Skin epidermis (tissue), 12 donors: ENCODE measurements around the gene HAPLN3.

Experiments
- H3K27ac ChIP-seq, 21 experiments: fragments of 200-600 bp; sonication (generic) in 11 of 21; one replicate each; pipeline ENCODE4 v1.5.0; 2020; ENCODE audit warnings: mild to moderate bottlenecking in 3 of 21, inconsistent platforms in 2 of 21, moderate library complexity in 2 of 21
- H3K4me3 ChIP-seq, 7 experiments: fragments of 200-600 bp; sonication (generic) in 2 of 7; one replicate each; pipeline ENCODE4 v1.5.0; 2020; ENCODE audit warnings: inconsistent platforms in 2 of 7, mild to moderate bottlenecking in 2 of 7, moderate library complexity in 1 of 7

HAPLN3 gene

DNA sequence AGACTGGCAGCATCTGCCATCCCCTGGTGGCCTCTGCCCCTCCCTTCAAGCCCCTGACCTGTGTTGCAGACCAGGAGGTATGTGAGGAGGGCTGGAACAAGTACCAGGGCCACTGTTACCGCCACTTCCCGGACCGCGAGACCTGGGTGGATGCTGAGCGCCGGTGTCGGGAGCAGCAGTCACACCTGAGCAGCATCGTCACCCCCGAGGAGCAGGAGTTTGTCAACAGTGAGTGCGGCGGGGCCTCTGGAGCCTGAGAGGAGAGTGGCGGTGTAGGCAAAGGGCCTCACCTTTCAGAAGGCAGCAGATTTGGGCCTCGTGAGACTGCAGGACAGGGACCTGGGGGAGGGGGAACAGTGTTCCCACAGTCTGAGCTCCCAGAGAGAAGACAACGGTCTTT, 24.0 kb downstream of the HAPLN3 start:
- H3K4me3 ChIP-seq = no peak overlapping the region
- no peak overlapping the region for H3K27ac ChIP-seq

DNA sequence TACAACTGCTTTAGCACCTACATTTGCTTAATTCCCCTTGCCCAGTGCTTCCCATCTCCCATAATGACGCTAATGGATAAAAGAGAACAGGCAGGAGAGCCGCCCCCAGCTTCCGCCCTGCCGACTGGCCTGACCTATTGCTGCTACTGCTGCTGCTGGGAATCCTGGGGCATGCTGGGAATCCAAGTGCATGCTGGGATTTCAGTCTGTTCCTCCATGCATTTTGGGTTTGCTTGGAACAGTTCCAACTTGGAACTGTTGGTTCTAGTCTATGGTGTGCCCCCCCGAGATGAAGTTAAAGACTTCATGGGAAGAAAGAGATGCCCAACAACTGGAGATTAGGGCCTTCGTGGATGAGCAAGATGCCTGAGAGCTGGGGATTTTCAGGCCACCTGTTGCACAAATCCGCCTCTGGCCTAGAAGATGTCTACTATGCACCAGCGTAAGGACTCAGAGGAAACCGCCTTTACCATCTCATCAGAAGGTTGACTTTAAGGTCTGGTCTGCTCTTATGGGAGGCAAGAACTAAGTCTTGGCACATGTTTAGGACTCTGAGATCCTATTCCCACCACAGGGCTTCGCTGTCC, 29.0 kb downstream of the HAPLN3 start:
- H3K4me3 ChIP-seq = no peak overlapping the region

DNA sequence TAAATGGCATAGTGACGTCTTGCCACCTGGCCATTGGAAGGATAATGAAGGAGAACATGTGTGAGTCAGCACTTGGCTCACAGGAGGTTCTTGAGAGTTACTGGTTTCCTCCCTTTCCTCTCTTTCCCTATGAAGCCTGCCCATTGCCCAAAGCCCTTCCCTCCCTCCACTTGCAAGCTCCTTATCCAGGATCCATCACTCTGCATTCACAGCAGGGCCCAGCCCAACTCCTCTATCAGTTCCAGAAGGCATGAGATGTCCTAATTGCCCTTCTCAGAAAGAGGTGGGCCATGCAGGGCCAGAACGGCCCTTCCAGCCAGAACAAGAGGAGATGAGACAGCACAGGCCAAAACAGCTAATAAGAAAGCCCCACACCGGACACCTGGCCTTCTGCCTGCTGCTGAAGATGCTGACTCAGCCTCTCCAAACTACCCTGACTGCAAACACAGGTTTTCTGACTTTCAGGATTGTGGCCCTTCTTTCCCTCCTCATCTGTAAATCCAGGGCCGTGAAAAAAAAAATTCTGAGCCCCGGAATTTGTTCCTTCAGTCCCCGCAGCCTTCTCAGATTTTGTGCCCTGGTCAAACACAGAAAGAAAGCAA, 29.7 kb downstream of the HAPLN3 start:
- Histone ChIP-seq H3K4me3 (no peak overlapping the region), H3K27ac (no peak overlapping the region)

More for the DNA sequence above, 29.0 kb downstream of the HAPLN3 start:
- H3K27ac ChIP-seq = no peak overlapping the region

DNA sequence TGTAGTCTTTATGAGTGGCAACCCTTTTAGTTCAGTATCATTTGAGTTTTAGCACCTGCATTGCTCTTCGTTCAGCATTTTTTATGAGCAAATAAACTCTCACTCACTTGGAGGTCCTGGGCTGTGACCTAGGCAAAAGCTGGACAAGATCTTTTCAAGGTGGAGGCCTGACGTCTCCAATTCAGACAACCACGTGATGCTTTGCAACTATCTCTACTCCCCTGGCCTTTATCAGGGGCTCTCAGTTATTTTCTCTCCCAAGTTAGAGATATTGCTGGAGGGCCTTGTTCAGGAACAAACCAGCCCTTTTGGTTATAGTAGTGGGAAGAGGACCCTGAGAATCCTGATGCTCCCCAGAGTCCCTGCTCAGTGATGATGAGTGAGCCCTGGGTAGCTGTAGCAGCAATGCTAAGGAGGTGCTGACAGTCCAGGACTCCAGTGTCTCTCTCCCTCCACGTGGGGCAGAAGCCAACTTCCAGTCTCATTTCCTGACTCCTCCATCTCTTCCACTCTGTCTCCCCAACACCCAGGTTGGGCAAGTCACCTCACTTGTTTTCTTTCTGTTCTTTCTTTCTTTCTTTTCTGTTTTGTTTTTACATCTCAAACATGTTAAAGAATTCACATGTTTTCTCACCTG, 30.4 kb downstream of the HAPLN3 start:
- Histone ChIP-seq H3K4me3 (no peak overlapping the region), H3K27ac (no peak overlapping the region)

DNA sequence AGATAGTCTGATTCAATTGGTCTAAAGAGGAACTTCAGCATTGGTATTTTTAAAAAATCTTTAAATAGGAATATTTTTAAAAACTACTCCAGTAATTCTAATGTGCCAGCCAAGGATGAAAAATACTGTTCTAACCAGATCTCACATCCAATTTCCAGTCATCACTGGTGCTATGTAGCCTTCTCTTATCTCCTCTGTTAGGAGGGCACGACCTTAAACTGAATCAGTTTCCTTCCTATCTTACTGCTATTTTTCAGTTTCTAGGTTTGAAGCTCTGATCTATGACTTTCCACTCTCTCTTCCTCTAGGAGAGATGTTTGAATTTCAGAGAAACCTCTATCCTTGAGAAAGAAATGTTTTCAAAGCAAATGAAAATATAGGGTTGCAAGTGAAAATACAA, 31.9 kb downstream of the HAPLN3 start:
- H3K4me3 ChIP-seq = no peak overlapping the region
- no peak overlapping the region for H3K27ac ChIP-seq

DNA sequence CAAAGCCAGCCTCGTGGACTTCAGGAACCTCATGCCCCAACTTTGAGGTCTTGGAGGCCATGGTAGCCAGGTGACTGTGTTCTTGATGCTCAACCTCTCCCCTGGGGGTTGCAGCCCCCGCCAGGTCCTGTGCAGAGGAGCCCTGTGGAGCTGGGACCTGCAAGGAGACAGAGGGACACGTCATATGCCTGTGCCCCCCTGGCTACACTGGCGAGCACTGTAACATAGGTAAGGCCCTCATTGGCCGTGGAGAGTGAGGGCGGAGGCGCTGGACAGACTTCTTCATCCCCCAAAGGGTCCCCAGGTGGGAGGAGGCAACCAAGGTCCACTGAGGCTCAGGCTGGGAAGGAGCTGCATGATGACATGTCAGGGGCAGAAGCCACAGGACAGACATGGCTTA, 35.1 kb downstream of the HAPLN3 start:
- Histone ChIP-seq H3K4me3 (no peak overlapping the region), H3K27ac (no peak overlapping the region)

DNA sequence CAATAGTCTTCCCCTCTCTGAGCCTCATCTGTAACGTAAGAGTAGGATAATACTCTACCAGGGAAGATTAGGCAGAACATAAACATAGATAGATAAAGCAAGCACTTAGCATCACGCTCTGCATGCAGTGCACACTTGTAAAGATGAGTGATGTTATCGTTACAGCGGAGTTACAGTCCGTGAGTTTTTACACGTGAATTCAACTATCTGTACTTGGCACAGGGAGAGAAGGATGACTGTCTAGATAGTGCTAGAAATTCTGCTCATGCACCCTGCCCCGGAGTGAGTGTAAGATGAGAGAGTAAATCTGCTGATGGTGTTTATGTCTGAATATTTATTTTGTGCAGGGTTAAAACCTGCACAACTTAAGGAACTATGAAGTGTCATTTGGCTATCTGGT, 35.8 kb downstream of the HAPLN3 start:
- no peak overlapping the region for H3K4me3 ChIP-seq
- no peak overlapping the region for H3K27ac ChIP-seq

DNA sequence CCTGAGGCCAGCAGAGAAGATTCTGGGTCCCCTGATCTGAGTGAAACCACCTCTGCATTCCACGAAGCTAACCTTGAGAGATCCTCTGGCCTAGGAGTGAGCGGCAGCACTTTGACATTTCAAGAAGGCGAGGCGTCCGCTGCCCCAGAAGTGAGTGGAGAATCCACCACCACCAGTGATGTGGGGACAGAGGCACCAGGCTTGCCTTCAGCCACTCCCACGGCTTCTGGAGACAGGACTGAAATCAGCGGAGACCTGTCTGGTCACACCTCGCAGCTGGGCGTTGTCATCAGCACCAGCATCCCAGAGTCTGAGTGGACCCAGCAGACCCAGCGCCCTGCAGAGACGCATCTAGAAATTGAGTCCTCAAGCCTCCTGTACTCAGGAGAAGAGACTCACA, 36.4 kb downstream of the HAPLN3 start:
- Histone ChIP-seq H3K27ac (no peak overlapping the region), H3K4me3 (no peak overlapping the region)

DNA sequence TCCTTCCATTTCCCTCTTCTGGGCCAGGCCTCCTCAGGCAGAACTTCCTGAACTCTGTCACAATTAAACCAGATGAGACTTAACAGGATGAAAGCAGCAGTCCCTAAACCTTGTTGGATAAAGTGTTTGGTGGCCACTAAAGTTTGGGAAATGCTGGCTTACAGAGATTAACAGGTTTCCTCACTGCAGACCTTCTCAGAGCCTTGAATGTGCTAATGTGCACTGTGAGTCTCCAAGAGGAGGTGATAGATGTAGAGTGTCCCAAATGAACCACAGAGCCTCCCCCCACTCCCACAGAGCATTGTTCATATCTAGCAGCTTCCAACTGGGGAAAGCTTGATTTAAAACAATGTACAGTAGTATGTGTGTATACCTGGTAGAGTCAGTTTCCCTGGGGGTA, 42.9 kb downstream of the HAPLN3 start:
- H3K4me3 ChIP-seq = no peak overlapping the region

DNA sequence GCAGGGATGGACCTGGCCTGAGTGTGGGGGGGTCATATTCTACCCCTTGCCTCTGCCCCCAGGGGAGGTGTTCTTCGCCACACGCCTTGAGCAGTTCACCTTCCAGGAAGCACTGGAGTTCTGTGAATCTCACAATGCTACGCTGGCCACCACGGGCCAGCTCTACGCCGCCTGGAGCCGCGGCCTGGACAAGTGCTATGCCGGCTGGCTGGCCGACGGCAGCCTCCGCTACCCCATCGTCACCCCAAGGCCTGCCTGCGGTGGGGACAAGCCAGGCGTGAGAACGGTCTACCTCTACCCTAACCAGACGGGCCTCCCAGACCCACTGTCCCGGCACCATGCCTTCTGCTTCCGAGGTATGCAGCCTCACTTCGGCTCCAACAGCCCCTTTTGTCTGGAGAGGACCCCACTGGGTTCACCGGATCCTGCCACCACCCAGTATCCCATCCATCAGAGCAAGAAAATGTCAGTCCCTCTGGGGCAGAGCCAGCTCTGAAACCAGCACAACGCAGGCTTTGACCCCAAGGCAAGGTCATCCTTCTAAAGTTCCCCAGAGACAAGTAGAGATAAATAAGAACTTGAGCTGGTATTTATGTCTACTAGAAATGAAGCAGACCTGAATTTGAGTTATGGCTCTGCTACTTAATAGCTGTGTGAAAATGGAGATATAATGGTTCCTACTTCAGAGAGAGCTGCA, 45.8 kb downstream of the HAPLN3 start:
- Histone ChIP-seq H3K4me3 (no peak overlapping the region), H3K27ac (no peak overlapping the region)

More for the DNA sequence above, 42.9 kb downstream of the HAPLN3 start:
- no peak overlapping the region for H3K27ac ChIP-seq

DNA sequence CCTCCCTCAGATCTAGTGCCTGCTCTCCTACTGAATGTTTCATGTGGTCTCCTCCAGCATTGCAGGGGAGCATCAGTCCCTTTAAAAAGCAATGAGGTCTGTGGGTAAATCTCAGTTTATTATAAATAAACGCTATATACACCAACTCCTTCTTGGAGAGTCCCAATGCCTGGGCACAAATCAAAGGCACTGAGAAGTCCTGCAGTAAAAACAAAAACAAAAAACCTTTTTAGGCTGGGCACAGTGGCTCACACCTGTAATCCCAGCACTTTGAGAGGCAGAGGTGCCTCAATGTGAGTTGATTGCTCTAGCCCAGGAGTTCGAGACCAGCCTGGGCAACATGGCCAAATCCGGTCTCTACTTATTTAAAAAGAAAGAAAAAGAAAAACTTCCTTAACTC, 47.1 kb downstream of the HAPLN3 start:
- Histone ChIP-seq H3K4me3 (no peak overlapping the region), H3K27ac (no peak overlapping the region)

DNA sequence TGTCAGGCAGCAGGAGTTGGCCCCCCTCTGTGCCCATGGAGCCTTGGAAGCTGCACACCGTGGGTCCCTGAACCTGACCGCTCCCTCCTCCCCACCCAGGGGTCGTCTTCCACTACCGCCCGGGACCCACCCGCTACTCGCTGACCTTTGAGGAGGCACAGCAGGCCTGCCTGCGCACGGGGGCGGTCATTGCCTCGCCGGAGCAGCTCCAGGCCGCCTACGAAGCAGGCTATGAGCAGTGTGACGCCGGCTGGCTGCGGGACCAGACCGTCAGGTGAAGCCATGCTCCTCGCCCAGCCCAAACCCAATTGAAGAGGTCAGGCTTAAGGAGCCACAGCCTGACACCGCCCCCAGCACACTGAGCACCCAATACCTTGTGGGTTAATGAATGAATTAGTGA, 48.2 kb downstream of the HAPLN3 start:
- H3K27ac ChIP-seq = no peak overlapping the region
- no peak overlapping the region for H3K4me3 ChIP-seq

DNA sequence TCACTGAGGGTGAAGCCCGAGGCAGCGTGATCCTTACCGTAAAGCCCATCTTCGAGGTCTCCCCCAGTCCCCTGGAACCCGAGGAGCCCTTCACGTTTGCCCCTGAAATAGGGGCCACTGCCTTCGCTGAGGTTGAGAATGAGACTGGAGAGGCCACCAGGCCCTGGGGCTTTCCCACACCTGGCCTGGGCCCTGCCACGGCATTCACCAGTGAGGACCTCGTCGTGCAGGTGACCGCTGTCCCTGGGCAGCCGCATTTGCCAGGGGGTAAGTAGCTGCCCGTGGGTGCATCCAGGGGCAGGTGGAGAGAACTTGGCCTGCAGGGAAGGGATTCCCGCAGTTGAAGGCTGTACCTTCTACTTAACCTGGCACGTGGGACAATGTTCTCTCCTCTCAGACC, 49.7 kb downstream of the HAPLN3 start:
- Histone ChIP-seq H3K4me3 (no peak overlapping the region), H3K27ac (no peak overlapping the region)

DNA sequence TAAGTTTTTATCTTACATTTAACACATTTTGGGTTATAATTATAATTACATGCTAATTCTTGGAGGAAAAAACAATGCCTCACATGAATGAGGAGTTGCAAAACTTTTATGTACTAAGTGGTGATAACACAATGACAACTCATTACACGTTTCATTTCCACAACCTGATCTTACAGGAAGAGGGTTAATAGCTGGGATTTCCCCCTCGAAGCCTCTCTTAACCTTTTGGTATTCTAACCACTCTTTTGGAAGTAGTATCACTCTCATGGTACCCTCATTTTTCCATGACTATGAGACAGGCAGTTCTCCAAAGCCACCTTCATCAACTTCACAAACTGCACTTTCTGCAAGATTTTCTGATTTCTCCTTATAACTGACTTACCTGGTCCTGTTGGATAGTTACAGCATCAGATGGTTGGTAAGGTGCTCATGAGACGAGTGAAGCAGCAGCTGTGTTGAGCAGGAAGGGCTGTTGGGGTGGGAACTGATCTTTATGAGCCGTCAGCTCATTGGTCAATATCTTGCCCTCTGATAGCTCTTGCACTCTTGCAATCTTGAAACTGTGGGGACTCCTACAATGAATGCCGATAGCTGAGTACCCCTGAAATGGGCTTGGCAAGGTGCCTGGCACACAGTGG, 50.5 kb downstream of the HAPLN3 start:
- H3K4me3 ChIP-seq = no peak overlapping the region

DNA sequence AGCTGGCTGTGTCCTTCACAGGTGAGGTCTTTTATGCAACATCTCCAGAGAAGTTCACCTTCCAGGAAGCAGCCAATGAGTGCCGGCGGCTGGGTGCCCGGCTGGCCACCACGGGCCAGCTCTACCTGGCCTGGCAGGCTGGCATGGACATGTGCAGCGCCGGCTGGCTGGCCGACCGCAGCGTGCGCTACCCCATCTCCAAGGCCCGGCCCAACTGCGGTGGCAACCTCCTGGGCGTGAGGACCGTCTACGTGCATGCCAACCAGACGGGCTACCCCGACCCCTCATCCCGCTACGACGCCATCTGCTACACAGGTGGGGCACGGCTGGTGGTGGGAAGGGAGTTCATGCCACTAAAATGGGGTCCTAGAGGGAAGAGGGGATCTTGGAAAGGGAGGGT, 52.0 kb downstream of the HAPLN3 start:
- Histone ChIP-seq H3K27ac (no peak overlapping the region), H3K4me3 (no peak overlapping the region)

More for the DNA sequence above, 50.5 kb downstream of the HAPLN3 start:
- H3K27ac ChIP-seq = no peak overlapping the region

DNA sequence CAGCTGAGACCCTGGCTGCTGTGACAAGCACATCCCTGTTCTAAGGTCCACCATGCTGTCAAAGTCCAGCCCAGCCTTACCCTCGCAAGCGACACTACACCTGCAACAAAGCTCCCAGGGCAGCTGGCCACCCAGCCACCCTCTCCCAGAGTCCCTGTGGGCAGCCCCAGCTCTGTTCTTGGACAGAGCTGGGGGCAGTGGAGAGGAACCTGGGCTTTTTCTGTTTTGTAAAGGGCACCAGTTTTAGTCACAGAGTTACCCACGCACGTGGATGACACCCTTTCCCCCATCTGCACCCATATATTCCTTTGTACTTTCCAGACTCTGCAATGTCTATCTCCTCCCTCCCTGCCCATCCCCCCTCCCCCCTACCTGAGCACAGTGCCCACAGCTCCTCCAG, 53.2 kb downstream of the HAPLN3 start:
- Histone ChIP-seq H3K27ac (no peak overlapping the region), H3K4me3 (no peak overlapping the region)

DNA sequence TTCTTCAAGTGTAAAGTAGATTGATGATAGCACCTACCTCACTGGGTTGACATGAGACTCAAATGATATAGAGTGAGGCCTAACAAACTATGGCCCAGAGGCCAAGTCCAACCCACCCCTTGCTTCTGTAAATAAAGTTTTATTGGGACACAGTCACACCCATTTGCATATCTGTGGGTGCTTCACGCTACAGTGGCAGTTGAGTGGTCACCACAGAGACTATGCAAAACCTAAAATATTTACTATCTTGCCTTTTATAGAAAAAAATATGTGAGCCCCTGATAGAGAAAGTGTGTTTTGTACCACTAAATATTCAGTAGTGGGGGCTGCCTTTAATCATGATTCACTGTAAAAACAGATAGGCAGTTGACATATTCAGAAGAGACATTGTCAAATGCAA, 54.1 kb downstream of the HAPLN3 start:
- Histone ChIP-seq H3K27ac (no peak overlapping the region), H3K4me3 (no peak overlapping the region)

DNA sequence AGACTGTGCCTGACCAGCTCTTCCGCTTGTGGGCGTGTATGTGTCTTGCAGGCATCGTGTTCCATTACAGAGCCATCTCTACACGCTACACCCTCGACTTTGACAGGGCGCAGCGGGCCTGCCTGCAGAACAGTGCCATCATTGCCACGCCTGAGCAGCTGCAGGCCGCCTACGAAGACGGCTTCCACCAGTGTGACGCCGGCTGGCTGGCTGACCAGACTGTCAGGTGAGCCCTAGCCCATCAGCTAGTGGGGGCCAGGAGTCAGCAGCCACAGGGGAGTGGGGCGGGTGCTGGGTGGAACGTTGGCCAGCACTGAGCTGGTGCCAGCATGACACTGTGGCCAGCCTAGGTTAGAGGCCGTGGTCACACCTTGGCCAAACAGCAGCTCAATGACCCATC, 55.4 kb downstream of the HAPLN3 start:
- no peak overlapping the region for H3K4me3 ChIP-seq
- no peak overlapping the region for H3K27ac ChIP-seq

DNA sequence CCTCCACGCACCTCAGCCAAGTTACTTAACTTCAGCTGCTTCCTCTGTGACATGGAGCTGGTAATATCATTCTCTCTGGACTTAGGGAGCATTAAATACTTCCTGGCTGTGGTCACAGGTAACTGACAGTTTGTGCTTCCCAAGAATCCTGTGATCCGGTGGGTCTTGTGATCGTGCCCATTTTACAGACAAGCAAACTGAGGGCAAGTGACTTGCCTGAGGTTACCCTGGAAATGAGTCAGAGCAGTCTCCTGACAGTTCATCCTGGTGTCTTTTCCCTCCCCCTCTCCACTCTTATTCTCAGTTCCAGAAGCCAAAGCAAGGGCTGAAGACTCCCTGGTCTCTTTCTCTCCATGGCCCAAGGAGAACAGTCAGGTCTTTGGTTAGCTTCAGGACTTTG, 56.2 kb downstream of the HAPLN3 start:
- Histone ChIP-seq H3K4me3 (no peak overlapping the region), H3K27ac (no peak overlapping the region)

DNA sequence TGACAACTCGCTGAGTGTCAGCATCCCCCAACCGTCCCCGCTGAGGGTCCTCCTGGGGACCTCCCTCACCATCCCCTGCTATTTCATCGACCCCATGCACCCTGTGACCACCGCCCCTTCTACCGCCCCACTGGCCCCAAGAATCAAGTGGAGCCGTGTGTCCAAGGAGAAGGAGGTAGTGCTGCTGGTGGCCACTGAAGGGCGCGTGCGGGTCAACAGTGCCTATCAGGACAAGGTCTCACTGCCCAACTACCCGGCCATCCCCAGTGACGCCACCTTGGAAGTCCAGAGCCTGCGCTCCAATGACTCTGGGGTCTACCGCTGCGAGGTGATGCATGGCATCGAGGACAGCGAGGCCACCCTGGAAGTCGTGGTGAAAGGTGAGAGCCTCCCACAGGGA, 56.7 kb downstream of the HAPLN3 start:
- no peak overlapping the region for H3K4me3 ChIP-seq
- H3K27ac ChIP-seq = no peak overlapping the region

DNA sequence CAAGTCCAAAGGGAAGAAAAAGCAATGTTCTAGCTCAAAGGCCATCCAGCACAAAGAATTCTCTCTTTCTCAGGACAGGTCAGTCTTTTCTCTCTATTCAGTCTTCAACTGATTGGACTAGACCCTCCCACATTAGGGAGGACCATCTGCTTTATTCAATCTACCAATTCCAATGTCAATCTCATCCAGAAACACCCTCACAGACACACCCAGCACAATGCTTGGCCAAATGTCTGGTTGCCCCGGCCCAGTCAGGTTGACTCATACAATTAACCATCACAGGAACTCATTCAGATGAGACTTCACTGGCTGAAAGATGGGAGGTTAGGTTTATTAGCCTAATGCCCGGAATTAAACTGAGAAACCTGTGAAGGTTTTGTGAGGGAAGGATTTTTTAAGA, 59.7 kb downstream of the HAPLN3 start:
- Histone ChIP-seq H3K27ac (no peak overlapping the region), H3K4me3 (no peak overlapping the region)
